ENCODE results near the gene PRR14.

GRCh38 chr16:30665155-30665829 lies 14.5 kb downstream of the PRR14 start:
- TF ChIP-seq CTCF (IDR thresholded peaks at IDR 0.05) = no peak
- TF ChIP-seq POLR2A (IDR thresholded peaks at IDR 0.05) = no peak
- no peak for TF ChIP-seq EP300 (IDR thresholded peaks at IDR 0.05)

Measured in sigmoid colon (tissue), 4 donors.